ENCODE data around the gene TRPM3. TPM values are rescaled to one million over a fixed set of nuclear protein-coding genes. Genes with fewer than 3 reads are reported as not detected.

The TRPM3 gene
- total RNA-seq, 4 donors from 2014 or later = 0.51 to 8.4 (median 3.3) TPM

DNA sequence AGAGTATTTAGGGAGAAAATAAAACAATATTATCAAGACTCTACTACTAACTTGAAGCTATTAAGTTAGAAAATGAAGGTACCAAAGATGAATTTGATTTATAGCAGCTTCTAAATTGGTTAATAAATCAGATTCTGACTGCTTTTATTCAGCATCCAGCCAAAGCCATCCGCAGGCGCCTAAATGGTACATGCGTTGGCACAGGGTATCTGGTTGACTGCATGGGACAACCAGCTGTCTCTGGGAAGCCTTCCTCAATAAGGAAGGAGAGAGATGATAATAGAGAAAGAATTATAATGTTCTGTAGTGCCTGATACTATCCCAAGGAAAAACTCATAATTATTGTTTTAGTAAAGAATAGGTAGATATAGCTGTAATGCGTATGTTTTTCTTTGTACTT, 9.1 kb upstream of the TRPM3 start:
- TF ChIP-seq POLR2A (IDR thresholded peaks at IDR 0.05) = no peak
- TF ChIP-seq, protein P1, sequence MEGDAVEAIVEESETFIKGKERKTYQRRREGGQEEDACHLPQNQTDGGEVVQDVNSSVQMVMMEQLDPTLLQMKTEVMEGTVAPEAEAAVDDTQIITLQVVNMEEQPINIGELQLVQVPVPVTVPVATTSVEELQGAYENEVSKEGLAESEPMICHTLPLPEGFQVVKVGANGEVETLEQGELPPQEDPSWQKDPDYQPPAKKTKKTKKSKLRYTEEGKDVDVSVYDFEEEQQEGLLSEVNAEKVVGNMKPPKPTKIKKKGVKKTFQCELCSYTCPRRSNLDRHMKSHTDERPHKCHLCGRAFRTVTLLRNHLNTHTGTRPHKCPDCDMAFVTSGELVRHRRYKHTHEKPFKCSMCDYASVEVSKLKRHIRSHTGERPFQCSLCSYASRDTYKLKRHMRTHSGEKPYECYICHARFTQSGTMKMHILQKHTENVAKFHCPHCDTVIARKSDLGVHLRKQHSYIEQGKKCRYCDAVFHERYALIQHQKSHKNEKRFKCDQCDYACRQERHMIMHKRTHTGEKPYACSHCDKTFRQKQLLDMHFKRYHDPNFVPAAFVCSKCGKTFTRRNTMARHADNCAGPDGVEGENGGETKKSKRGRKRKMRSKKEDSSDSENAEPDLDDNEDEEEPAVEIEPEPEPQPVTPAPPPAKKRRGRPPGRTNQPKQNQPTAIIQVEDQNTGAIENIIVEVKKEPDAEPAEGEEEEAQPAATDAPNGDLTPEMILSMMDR (IDR thresholded peaks at IDR 0.05) = no peak
- intact Hi-C loops (cut with DNase I; ENCODE audit: low total_unique reads) = no loop called here
- DNase-seq = no peak

DNA sequence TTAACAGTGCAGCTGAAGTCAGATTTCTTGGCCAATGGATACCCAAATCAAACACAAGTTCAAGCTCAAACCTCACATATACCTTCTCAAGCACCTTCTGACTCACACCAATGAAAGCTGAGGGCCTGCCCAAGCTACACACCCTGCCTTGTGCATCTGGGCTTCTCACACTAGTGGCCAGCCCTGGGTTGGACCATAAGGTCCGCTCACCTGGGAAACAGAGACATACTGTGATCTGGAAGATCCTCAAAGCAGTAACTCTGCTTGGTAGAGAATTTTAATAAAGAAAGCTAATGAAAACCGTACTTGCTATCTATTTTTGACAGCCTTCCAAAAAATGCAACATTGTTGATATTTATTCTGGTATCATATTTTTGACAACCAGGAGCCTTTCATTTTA, 7.4 kb upstream of the TRPM3 start:
- no peaks in the 10 kb centered on the region for H3K4me1 ChIP-seq
- no peak for DNase-seq
- H3K9me3 ChIP-seq = no peaks in the 10 kb centered on the region
- H3K27me3 ChIP-seq = no peaks in the 10 kb centered on the region
- H3K36me3 ChIP-seq = no peaks in the 10 kb centered on the region
- H3K4me3 ChIP-seq = no peak overlapping the region
- no peak for TF ChIP-seq POLR2A (IDR thresholded peaks at IDR 0.05)
- TF ChIP-seq, protein P1 (IDR thresholded peaks at IDR 0.05) = no peak
- H3K27ac ChIP-seq = no peak overlapping the region
- intact Hi-C loops (cut with DNase I; ENCODE audit: low total_unique reads) = no loop called here

More for the DNA sequence above, 9.1 kb upstream of the TRPM3 start:
- Histone ChIP-seq H3K36me3 (no peaks in the 10 kb centered on the region), H3K27ac (no peak overlapping the region), H3K4me3 (no peak overlapping the region), H3K9me3 (no peaks in the 10 kb centered on the region), H3K4me1 (no peaks in the 10 kb centered on the region), H3K27me3 (no peaks in the 10 kb centered on the region)

- intact Hi-C loops (cut with DNase I; ENCODE audit: low total_unique reads) = no loop called here
- no peaks in the 10 kb centered on the region for H3K27me3 ChIP-seq
- H3K27ac ChIP-seq = no peak overlapping the region
- no peak overlapping the region for H3K4me3 ChIP-seq
- H3K4me1 ChIP-seq = no peaks in the 10 kb centered on the region
- no peaks in the 10 kb centered on the region for H3K9me3 ChIP-seq
- TF ChIP-seq POLR2A (IDR thresholded peaks at IDR 0.05) = no peak
- TF ChIP-seq, protein P1 (IDR thresholded peaks at IDR 0.05) = no peak
- H3K36me3 ChIP-seq = no peaks in the 10 kb centered on the region
- no peak for DNase-seq
Measured at GRCh38 chr9:71127301-71127700, 5.9 kb upstream of the TRPM3 start.

DNA sequence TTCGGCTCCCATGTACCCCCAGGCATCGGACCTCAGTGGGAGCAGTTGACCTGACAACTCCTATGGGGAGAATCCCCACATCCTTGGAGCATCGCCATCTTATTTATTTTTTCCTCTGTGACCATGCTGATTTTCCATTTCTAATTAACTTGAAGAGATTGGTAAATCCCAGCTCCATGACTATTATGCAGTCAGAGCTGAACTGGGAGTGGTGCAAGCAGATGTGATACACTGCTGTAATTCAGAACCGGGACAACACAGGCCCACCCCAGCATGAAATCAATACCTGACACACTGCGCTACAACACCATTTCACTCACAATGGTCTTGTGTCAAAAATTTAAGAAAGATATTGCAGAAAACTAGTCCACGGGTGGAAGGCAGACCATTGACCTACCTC, 1.0 kb upstream of the TRPM3 start:
- no peak overlapping the region for H3K4me3 ChIP-seq
- H3K27me3 ChIP-seq = no peaks in the 10 kb centered on the region
- no peak for DNase-seq
- H3K4me1 ChIP-seq = no peaks in the 10 kb centered on the region
- intact Hi-C loops (cut with DNase I; ENCODE audit: low total_unique reads) = no loop called here
- H3K9me3 ChIP-seq = no peaks in the 10 kb centered on the region
- TF ChIP-seq, protein P1 (IDR thresholded peaks at IDR 0.05) = no peak
- no peak for TF ChIP-seq POLR2A (IDR thresholded peaks at IDR 0.05)
- H3K36me3 ChIP-seq = no peaks in the 10 kb centered on the region
- H3K27ac ChIP-seq = no peak overlapping the region

GRCh38 chr9:71122022-71122275, 528 bp upstream of the TRPM3 start:
- no peaks in the 10 kb centered on the region for H3K36me3 ChIP-seq
- H3K4me1 ChIP-seq = no peaks in the 10 kb centered on the region
- intact Hi-C loops (cut with DNase I; ENCODE audit: low total_unique reads) = no loop called here
- H3K27me3 ChIP-seq = no peaks in the 10 kb centered on the region
- H3K27ac ChIP-seq = no peak overlapping the region
- no peak for DNase-seq
- H3K4me3 ChIP-seq = no peak overlapping the region
- H3K9me3 ChIP-seq = no peaks in the 10 kb centered on the region
- TF ChIP-seq, protein P1 (IDR thresholded peaks at IDR 0.05) = no peak
- TF ChIP-seq POLR2A (IDR thresholded peaks at IDR 0.05) = no peak
